ENCODE results near the gene ZNF555. TPM values are rescaled to one million over a fixed set of nuclear protein-coding genes. Genes with fewer than 3 reads are reported as not detected.

ZNF555 gene
- total RNA-seq, 6 experiments from 2014 or later, result 0.87 to 2.6 (median 2.1) TPM

- H3K27ac ChIP-seq, result no peak overlapping the region
- intact Hi-C loops (cut with DNase I), result no loop called here
- TF ChIP-seq POLR2A (IDR thresholded peaks at IDR 0.05), result no peak
- TF ChIP-seq, protein P1, sequence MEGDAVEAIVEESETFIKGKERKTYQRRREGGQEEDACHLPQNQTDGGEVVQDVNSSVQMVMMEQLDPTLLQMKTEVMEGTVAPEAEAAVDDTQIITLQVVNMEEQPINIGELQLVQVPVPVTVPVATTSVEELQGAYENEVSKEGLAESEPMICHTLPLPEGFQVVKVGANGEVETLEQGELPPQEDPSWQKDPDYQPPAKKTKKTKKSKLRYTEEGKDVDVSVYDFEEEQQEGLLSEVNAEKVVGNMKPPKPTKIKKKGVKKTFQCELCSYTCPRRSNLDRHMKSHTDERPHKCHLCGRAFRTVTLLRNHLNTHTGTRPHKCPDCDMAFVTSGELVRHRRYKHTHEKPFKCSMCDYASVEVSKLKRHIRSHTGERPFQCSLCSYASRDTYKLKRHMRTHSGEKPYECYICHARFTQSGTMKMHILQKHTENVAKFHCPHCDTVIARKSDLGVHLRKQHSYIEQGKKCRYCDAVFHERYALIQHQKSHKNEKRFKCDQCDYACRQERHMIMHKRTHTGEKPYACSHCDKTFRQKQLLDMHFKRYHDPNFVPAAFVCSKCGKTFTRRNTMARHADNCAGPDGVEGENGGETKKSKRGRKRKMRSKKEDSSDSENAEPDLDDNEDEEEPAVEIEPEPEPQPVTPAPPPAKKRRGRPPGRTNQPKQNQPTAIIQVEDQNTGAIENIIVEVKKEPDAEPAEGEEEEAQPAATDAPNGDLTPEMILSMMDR (IDR thresholded peaks at IDR 0.05), result no peak
- H3K36me3 ChIP-seq, result no peaks in the 10 kb centered on the region
- no peaks in the 10 kb centered on the region for H3K27me3 ChIP-seq
- H3K4me3 ChIP-seq, result no peak overlapping the region
- peaks cover 0 to 7% (median 2%) of the 10 kb centered on the region in 4 donors for H3K4me1 ChIP-seq
- DNase-seq, result no peak
- ATAC-seq, result no peak
- WGBS (ENCODE audit: insufficient coverage, low coverage, low lambda C conversion rate, missing lambda C conversion rate), result 88% methylated on average over 11 of the region's 11 CpGs
- no peaks in the 10 kb centered on the region for H3K9me3 ChIP-seq
These were observed 64.7 kb downstream of the ZNF555 start for GRCh38 chr19:2905918-2906519.

GRCh38 chr19:2906631-2907195 is 65.4 kb downstream of the ZNF555 start:
- Histone ChIP-seq H3K9me3 (no peaks in the 10 kb centered on the region), H3K4me3 (no peak overlapping the region), H3K36me3 (no peaks in the 10 kb centered on the region), H3K4me1 (peaks cover 0 to 7% (median 0%) of the 10 kb centered on the region in 4 donors), H3K27me3 (no peaks in the 10 kb centered on the region), H3K27ac (no peak overlapping the region)
- no peak for DNase-seq
- no peak for TF ChIP-seq POLR2A (IDR thresholded peaks at IDR 0.05)
- TF ChIP-seq, protein P1 (IDR thresholded peaks at IDR 0.05), result no peak
- peak in 1 of 4 donors; percentile 24 for ATAC-seq
- 82% methylated on average over 3 of the region's 20 CpGs for WGBS (ENCODE audit: insufficient coverage, low coverage, low lambda C conversion rate, missing lambda C conversion rate)
- intact Hi-C loops (cut with DNase I), result no loop called here

Other genes starting within 250 kb of the ZNF555 start
- gene GNG7, start 138.8 kb upstream of the ZNF555 start, total RNA-seq, result 1 to 10 TPM; 1.3 to 3.7 (median 2.3) TPM
- gene DIRAS1, start 120.1 kb upstream of the ZNF555 start, total RNA-seq, result 1 to 10 TPM in 1 of 6 experiments, under 1 TPM in 1, not detected in 4; 0.19 to 1.6 TPM
- gene SLC39A3, start 101.5 kb upstream of the ZNF555 start, total RNA-seq, result 10 to 100 TPM; 13.5 to 29.5 (median 19.6) TPM
- gene SGTA, start 58.2 kb upstream of the ZNF555 start, total RNA-seq, result 10 to 100 TPM; 21.5 to 41.7 (median 23.7) TPM
- 10 to 100 TPM; 25.5 to 61.8 (median 33.0) TPM for gene THOP1, start 56.0 kb upstream of the ZNF555 start, total RNA-seq
- 1 to 10 TPM; 1.4 to 2.5 (median 1.9) TPM for gene ZNF554, start 21.6 kb upstream of the ZNF555 start, total RNA-seq
- gene ZNF556, start 25.9 kb downstream of the ZNF555 start, total RNA-seq, result not detected
- gene ZNF57, start 59.5 kb downstream of the ZNF555 start, total RNA-seq, result 1 to 10 TPM in 5 of 6 experiments, under 1 TPM in 1; 0.98 to 2.9 (median 1.7) TPM
- 1 to 10 TPM; 1.1 to 1.5 (median 1.3) TPM for gene ZNF77, start 103.5 kb downstream of the ZNF555 start, total RNA-seq
- 1 to 10 TPM; 2.3 to 8.9 (median 4.6) TPM for gene TLE6, start 136.1 kb downstream of the ZNF555 start, total RNA-seq
- 10 to 100 TPM in 2 of 6 experiments, 1 to 10 TPM in 4; 6.1 to 20.6 (median 9.3) TPM for gene TLE2, start 187.8 kb downstream of the ZNF555 start, total RNA-seq
- gene TLE5, start 221.0 kb downstream of the ZNF555 start, total RNA-seq, result 100 to 1,000 TPM; 119 to 198 (median 152) TPM